ENCODE data around the gene ITPKA.

The ITPKA gene

GRCh38 chr15:41543521-41543870 lies 49.8 kb downstream of the ITPKA start:
- FAIRE-seq = no peak
- no peak for DNase-seq (ENCODE audit: insufficient read length, low spot score)
- no peak for TF ChIP-seq CTCF (IDR thresholded peaks at IDR 0.05; ENCODE audit: insufficient read depth, missing control alignments)

- TF ChIP-seq CTCF (IDR thresholded peaks at IDR 0.05; ENCODE audit: insufficient read depth, missing control alignments) = no peak
- no peak for DNase-seq (ENCODE audit: insufficient read length, low spot score)
- no peak for FAIRE-seq
These were observed 51.0 kb downstream of the ITPKA start for GRCh38 chr15:41544650-41545015.

- TF ChIP-seq CTCF (IDR thresholded peaks at IDR 0.05; ENCODE audit: insufficient read depth, missing control alignments) = no peak
- DNase-seq (ENCODE audit: insufficient read length, low spot score) (no peak), FAIRE-seq (no peak)
These were observed 51.5 kb downstream of the ITPKA start for GRCh38 chr15:41545218-41545617.

GRCh38 chr15:41546851-41547786 lies 53.4 kb downstream of the ITPKA start:
- DNase-seq (ENCODE audit: insufficient read length, low spot score) (no peak), FAIRE-seq (no peak)
- TF ChIP-seq CTCF (IDR thresholded peaks at IDR 0.05; ENCODE audit: insufficient read depth, missing control alignments) = no peak

- no peak for FAIRE-seq
- no peak for TF ChIP-seq CTCF (IDR thresholded peaks at IDR 0.05; ENCODE audit: insufficient read depth, missing control alignments)
- no peak for DNase-seq (ENCODE audit: insufficient read length, low spot score)
These were observed 56.5 kb downstream of the ITPKA start for GRCh38 chr15:41550066-41550775.
